ENCODE results near the gene KMO.

DNA sequence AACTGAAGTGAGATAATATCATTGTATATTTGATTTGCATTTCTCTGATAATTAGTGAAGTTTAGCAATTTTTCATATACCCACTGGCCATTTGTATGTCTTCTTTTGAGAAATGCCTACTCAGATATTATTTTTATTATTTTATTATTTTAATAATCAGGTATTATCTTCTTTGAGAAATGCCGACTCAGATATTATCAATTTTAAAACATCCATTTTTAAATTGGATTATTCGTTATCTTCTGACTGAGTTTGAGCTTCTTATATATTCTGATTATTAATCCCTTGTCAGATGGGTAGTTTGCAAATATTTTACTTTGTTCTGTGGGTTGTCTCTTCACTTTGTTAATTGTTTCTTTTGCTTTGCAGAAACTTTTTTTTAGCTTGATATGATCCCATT is 37.7 kb downstream of the KMO start:
- TF ChIP-seq POLR2AphosphoS5 (IDR thresholded peaks at IDR 0.05; ENCODE audit: borderline replicate concordance, low read depth, low read length) (no peak), EZH2 (IDR thresholded peaks at IDR 0.05) (no peak)

All from SK-N-MC (cell line).